Measurements from ENCODE around the gene ATP10D.
"Not testable (repeated sequence)": the region's sequence is repeated elsewhere in the genome, so short reads cannot be mapped to it uniquely, and the experiment has no call there.

Gene ATP10D

GRCh38 chr4:47485047-47485692, at the start of gene ATP10D:
TSS of gene ATP10D (plus strand) at chr4:47485275. CDS start at chr4:47512541, 27,266 bp downstream.
- DNase-seq, result peak; percentile 76

DNA sequence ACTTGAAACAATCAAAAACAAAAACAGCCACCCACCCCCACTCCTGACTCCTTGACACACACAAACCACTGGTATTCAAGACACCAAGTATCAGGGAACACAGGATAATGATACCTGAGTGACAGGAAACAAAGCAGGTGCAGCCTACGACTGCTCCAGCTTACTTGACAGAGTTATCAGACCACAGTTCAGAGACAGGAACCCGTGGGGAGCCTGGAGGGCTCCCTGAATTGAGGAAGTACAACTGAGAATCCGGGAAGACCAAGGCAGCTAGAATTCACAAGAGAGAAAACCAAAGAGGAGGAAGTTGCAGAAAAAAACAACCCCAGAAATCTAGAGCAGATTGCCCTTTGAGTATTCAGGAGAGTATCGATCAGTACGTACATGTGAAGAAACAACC, 42.1 kb upstream of the ATP10D start:
- DNase-seq, result no peak

DNA sequence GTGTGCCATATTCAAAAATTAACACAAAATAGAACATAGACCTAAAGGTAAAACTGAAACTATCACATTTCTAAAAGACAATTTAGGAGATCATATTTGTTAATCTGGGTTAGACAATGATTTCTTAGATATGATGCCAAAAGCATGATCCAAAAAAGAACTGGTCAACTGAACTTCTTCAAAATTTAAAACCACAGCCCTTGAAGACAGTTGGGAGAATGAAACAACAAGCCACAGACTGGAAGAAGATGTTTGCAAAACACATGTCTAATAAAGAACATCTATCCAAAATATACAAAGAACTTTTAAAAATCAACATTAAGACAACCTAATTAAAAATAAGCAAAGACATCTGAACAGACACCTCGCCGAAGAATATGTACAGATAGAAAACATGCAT, 41.0 kb upstream of the ATP10D start:
- no peak for DNase-seq

- DNase-seq, result no peak
These were observed 33.4 kb upstream of the ATP10D start for GRCh38 chr4:47451657-47452056.

DNA sequence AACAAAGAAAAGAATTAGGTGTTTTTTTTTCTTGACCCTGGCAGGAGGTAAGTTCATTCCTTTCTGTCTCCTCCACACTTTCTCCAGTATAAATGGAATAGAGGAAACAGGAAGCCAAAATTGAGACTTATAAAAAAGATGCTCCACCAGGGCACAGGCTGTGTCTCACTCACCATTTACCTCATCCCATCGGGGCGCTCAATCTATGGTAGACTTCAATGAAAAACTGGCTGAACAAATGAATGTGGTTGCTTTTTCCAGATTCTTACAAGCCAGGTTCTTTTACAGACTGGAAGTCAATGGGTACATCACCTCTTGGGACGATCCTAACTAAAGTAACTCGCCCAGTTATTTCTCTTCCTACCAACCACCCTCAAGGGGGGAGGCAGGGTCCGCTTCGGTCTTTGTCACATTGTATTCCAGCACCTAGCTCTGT, 22.3 kb upstream of the ATP10D start:
- no peak for DNase-seq

- peak; percentile 98 for DNase-seq
These were observed 21.7 kb upstream of the ATP10D start, which contains the start of gene COMMD8 for GRCh38 chr4:47463235-47463956. TSS of gene COMMD8 (minus strand) at chr4:47463702. CDS start at chr4:47463651, 51 bp downstream.

DNA sequence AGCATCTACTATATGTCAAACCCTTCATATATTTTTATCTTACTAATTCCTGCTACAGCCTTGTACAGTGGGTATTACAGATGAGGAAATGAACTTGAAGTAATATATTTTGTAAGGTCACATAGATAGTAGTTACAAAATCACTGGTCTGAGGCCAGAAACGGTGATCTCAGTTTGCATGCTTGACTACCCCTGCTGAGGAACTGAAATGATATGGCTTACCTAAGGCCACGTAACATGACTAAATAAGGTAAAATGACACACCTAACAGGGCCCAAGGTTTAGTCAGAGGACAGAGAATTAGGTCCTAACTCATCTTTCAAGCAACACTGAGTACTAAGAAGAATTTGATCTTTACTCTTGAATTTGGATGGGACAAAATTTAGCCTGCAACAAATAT, 20.1 kb upstream of the ATP10D start:
- no peak for DNase-seq

- no peak for DNase-seq
These were observed 18.9 kb upstream of the ATP10D start for GRCh38 chr4:47466056-47466785.

GRCh38 chr4:47468706-47469365, 16.2 kb upstream of the ATP10D start:
- DNase-seq, result no peak

- DNase-seq, result no peak
These were observed 15.1 kb upstream of the ATP10D start for GRCh38 chr4:47469951-47470350.

- DNase-seq, result no peak
These were observed 14.0 kb upstream of the ATP10D start for GRCh38 chr4:47471064-47471463.

DNA sequence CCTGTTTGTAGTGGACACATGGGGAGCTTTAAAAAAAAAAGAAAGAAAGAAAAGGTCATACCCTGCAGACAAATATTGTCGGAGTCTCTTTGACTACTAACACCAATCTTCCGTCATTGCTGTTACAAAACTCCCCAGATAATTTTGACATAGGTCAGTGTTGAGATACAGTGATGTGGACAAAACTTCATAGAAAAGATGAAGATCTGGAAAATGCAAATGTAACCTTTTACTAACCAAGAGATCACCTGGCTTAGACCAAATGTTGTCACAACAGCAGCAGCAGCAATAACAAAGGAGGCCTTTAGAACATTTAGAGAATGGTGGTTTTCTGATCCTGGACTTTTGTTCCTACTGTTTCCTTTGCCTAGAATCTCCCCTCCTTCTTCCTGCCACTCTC, 13.5 kb upstream of the ATP10D start:
- DNase-seq, result no peak

DNA sequence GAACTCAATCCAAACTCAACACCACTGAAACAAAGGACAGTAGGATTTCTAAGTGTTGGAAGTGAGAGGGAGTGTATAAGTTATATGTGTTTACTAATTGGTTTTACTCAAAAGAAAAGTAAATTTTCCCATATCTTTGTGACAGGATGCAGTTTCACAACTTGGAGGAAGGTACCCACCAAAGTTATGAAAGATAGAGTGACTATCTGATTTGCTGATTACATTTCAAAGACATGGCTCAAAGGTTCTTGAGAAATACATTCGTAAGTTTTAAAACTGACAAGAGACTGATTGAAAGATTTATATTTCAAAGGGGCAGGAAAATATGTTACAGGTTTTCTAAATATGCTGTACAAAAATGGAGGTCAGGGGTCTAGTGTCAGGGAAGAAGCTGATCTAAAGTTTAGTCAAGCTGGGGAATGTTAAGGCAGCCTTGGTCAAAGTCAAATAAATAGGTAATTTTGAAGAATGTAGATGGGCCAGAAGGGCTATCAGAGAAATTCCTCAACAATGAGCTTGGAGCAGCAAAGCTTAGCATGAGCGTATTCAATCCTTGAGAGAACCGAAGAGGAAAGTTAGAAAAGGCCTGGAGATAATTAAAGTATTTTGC, 11.8 kb upstream of the ATP10D start:
- DNase-seq, result no peak

DNA sequence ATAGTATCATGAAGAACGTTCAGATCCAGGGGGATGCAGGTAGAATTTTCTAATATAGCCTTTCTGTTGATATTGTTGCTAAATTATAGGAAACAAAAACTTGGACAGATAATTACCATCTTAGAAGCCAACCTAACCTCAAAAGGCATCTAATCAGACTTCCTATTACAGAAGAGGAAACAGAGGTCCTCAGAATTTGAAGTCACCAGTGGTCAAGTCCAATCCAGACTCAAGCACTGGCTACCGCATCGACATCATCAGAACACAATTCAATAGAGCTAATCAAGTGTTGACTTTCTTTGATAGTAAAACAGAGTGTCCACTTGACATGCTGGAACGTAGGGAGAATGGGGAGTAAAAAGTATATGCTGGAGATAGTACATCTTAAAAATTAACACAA, 10.3 kb upstream of the ATP10D start:
- DNase-seq, result no peak

DNA sequence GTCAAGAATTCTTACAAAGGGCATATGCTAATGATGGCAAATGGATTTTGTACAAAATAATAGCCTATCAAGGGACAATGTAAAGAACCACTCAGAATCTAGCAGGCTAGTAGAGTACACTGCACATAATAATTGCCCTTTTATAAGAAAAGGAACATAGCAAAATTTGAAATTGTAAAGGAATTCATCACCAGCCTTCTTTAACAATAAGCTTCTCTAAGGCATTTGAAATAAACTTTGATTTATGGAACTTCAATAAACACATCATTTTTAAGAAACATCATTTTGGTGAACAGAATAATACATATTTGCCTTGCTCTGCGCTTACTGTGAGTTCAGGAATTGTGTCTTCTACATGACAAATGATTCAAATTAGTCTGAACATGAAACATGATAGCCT, 9.7 kb upstream of the ATP10D start:
- no peak for DNase-seq

GRCh38 chr4:47478804-47479203, 6.3 kb upstream of the ATP10D start:
- no peak for DNase-seq

DNA sequence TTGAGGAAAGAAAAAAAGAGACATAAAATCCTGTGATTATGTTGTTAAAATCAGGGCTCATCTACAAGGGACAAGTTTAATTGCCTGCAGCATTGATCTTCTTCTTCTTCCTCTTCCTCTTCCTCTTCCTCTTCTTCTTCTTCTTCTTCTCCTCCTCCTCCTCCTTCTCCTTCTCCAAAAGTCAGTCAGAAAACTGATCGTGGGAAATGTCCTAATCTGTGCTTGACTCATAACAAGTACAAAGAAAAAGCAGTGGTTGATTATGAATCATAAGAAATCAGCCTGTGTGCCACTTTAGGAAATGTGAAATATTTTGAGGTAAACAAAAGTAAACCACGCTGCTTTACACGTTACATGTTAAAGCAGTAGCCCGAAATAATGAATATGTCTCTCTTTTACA, 2.7 kb upstream of the ATP10D start:
- no peak for DNase-seq

DNA sequence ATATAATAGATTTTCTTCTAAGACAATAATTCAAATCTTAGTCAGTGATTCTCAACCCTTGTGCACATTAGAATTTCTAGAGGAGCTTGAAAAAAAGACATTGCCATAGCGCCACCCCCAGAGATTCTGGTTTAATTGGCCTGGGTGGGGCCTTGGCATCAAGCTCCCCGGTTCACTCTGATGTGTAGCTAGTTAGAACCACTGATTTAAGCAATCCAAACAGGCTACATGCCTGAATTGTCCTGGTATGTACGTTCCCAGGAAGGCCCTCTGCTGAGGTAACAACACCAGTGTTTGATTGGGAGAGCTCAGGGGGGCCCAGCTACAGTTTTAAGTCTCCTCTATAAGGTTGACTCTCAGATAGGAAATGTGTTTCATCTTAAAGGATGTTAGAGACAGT, 1.3 kb upstream of the ATP10D start:
- no peak for DNase-seq

DNA sequence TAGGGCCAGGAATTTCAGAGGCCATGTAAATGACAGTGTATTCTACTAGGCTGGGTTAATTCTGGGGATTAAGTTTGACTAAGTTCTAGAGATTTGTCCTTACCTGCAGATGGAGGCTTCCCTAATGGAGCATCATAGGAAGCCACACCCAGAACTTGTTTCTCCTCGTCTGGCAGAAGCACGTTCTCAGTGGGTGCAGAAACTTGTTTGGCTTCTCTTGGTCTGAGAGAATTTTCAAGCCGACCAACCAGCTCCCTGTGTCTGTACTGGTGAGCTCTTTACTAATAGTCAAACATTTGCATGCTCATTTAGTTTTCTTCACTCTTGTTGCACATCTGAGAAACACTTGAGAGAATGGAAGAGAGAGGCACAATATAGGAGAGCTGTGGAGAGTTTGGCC, 907 bp upstream of the ATP10D start:
- no peak for DNase-seq

DNA sequence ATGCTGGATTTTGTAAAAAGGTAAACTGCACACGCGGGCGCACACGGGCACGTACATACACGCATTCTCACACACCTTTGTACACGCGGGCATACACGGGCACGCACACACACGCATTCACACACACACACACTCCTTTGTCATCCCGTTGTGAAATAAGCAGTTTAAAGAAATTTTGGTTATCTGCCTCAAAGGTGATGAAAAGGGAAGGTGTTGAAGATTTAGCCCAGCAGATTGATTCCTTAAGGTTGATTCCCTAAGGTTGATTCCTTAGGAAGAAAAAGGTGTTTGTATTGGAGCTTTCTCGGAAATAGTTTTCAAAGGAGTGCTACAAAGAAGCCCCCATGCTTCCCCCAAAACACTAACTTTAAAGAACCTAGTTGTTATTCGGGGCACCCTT, 693 bp downstream of the ATP10D start:
- no peak for DNase-seq

- no peak for DNase-seq
These were observed 1.2 kb downstream of the ATP10D start for GRCh38 chr4:47486231-47486673.

DNA sequence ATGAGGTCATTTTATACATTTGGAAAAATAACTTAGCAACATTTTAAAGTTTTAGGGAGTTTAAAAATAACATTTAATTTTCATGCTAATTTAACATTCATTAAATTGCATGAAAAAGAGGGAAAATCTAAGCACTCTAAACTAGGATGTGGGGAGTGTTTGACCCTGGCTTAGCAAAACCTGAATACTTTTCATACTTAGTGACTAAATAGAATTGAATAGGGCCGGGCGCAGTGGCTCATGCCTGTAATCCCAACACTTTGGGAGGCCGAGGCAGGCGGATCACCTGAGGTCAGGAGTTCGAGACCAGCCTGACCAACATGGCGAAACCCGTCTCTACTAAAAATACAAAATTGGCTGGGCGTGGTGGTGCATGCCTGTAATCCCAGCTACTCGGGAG, 1.7 kb downstream of the ATP10D start:
- DNase-seq, result not testable (repeated sequence)

- no peak for DNase-seq
These were observed 3.6 kb downstream of the ATP10D start for GRCh38 chr4:47488706-47489105.
